ENCODE results near the gene THSD7B.

DNA sequence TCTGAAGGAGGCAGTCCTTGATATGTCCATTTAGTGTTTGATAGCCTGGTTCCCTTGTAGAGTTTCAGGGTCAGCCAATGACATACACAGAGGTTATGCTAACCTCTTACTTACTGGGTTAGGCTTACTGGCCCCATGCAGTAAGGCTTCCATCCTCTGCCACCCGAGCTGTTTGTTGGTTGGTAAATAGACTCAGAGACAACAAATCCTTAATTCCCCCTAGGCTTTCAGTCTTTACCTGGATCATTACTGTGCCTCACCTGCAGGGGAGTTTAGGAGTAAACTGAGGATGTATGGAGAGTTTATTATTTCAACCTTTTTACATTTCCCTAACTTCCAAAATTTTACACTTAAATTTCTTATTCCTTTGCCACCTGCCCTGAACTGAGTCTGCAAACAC is 746.2 kb downstream of the THSD7B start:
- TF ChIP-seq POLR2AphosphoS5 (IDR thresholded peaks at IDR 0.05) (no peak), EP300 (IDR thresholded peaks at IDR 0.05) (no peak)
- TF ChIP-seq, protein P1, sequence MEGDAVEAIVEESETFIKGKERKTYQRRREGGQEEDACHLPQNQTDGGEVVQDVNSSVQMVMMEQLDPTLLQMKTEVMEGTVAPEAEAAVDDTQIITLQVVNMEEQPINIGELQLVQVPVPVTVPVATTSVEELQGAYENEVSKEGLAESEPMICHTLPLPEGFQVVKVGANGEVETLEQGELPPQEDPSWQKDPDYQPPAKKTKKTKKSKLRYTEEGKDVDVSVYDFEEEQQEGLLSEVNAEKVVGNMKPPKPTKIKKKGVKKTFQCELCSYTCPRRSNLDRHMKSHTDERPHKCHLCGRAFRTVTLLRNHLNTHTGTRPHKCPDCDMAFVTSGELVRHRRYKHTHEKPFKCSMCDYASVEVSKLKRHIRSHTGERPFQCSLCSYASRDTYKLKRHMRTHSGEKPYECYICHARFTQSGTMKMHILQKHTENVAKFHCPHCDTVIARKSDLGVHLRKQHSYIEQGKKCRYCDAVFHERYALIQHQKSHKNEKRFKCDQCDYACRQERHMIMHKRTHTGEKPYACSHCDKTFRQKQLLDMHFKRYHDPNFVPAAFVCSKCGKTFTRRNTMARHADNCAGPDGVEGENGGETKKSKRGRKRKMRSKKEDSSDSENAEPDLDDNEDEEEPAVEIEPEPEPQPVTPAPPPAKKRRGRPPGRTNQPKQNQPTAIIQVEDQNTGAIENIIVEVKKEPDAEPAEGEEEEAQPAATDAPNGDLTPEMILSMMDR (IDR thresholded peaks at IDR 0.05): no peak

Measured in upper lobe of left lung (tissue), 4 donors.